ENCODE data around the gene OR13C5. TPM values are rescaled to one million over a fixed set of nuclear protein-coding genes. Genes with fewer than 3 reads are reported as not detected.
"Not testable (repeated sequence)": the region's sequence is repeated elsewhere in the genome, so short reads cannot be mapped to it uniquely, and the experiment has no call there.

Gene OR13C5
- total and polyA plus RNA-seq, 2 experiments from 2014 or later, result 0.18 to 0.93 TPM

GRCh38 chr9:104611213-104611612 is 12.0 kb upstream of the OR13C5 start:
- H3K4me1 ChIP-seq (ENCODE audit: low read depth), result no peaks in the 10 kb centered on the region
- no peak overlapping the region for H3K4me3 ChIP-seq
- H3K36me3 ChIP-seq, result no peaks in the 10 kb centered on the region
- TF ChIP-seq, protein P1, sequence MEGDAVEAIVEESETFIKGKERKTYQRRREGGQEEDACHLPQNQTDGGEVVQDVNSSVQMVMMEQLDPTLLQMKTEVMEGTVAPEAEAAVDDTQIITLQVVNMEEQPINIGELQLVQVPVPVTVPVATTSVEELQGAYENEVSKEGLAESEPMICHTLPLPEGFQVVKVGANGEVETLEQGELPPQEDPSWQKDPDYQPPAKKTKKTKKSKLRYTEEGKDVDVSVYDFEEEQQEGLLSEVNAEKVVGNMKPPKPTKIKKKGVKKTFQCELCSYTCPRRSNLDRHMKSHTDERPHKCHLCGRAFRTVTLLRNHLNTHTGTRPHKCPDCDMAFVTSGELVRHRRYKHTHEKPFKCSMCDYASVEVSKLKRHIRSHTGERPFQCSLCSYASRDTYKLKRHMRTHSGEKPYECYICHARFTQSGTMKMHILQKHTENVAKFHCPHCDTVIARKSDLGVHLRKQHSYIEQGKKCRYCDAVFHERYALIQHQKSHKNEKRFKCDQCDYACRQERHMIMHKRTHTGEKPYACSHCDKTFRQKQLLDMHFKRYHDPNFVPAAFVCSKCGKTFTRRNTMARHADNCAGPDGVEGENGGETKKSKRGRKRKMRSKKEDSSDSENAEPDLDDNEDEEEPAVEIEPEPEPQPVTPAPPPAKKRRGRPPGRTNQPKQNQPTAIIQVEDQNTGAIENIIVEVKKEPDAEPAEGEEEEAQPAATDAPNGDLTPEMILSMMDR (IDR thresholded peaks at IDR 0.05; ENCODE audit: low read depth, low read length), result no peak
- H3K9me3 ChIP-seq (ENCODE audit: low read depth), result no peaks in the 10 kb centered on the region
- DNase-seq (ENCODE audit: low read depth in 1 of 2, low spot score in 1 of 2), result no peak
- H3K27ac ChIP-seq, result no peak overlapping the region
- no peaks in the 10 kb centered on the region for H3K27me3 ChIP-seq

DNA sequence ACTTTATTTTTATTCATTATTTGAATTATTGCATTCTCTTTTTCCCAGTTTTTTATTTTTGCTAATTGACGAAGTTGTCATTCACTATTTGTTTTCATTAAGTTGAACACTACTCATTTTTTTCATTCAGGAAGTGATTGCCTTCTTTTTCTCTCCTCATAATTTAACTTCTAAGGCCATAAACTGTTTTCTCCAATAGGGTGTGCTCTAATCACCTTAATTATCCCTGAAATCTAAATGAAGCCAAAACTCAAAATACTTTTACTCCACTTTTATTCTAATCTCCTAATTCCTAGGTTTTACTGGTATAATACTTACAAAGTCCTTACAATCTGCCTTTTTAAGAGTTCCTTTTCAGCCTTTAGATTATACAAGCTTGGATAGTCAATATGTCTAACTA is 9.1 kb upstream of the OR13C5 start:
- no peak for DNase-seq (ENCODE audit: low read depth in 1 of 2, low spot score in 1 of 2)
- Histone ChIP-seq H3K36me3 (no peaks in the 10 kb centered on the region), H3K27me3 (no peaks in the 10 kb centered on the region), H3K4me1 (ENCODE audit: low read depth) (no peaks in the 10 kb centered on the region), H3K9me3 (ENCODE audit: low read depth) (no peaks in the 10 kb centered on the region), H3K27ac (no peak overlapping the region), H3K4me3 (no peak overlapping the region)
- TF ChIP-seq, protein P1 (IDR thresholded peaks at IDR 0.05; ENCODE audit: low read depth, low read length), result no peak

- H3K4me3 ChIP-seq, result no peak overlapping the region
- TF ChIP-seq, protein P1 (IDR thresholded peaks at IDR 0.05; ENCODE audit: low read depth, low read length), result no peak
- no peak overlapping the region for H3K27ac ChIP-seq
- no peak for DNase-seq (ENCODE audit: low read depth in 1 of 2, low spot score in 1 of 2)
- no peaks in the 10 kb centered on the region for H3K9me3 ChIP-seq (ENCODE audit: low read depth)
- H3K36me3 ChIP-seq, result no peaks in the 10 kb centered on the region
- H3K27me3 ChIP-seq, result no peaks in the 10 kb centered on the region
- H3K4me1 ChIP-seq (ENCODE audit: low read depth), result no peaks in the 10 kb centered on the region
Observed at GRCh38 chr9:104606152-104606551, 6.9 kb upstream of the OR13C5 start.

- H3K4me3 ChIP-seq; DNase-seq (ENCODE audit: low read depth in 1 of 2, low spot score in 1 of 2); H3K4me1 ChIP-seq (ENCODE audit: low read depth); H3K27me3 ChIP-seq; H3K9me3 ChIP-seq (ENCODE audit: low read depth); H3K27ac ChIP-seq; H3K36me3 ChIP-seq: not testable (repeated sequence)
Observed at GRCh38 chr9:104605527-104605926, 6.3 kb upstream of the OR13C5 start, which contains the start of gene OR13C2. Gene OR13C2, minus strand, starts transcription at chr9:104605627. Its CDS starts 0 bp downstream, at chr9:104605627.

DNA sequence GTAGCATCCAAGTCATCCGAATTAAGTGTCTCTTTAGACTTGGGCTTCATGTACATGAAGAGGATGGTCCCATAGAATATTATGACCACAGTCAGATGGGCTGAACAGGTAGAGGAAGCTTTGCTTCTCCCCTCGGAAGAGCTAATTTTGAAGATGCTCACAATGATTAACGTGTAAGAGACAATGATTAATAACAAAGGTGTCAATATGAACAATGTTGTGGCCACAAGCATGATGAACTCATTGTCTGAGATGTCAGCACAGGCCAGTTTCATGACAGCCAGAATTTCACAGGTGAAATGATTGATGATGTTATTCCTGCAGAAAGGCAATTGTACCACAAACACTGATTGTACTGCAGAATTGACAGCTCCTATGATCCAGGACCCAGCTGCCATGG is 5.6 kb upstream of the OR13C5 start:
- no peaks in the 10 kb centered on the region for H3K36me3 ChIP-seq
- no peak for DNase-seq (ENCODE audit: low read depth in 1 of 2, low spot score in 1 of 2)
- H3K27me3 ChIP-seq, result no peaks in the 10 kb centered on the region
- H3K4me1 ChIP-seq (ENCODE audit: low read depth), result no peaks in the 10 kb centered on the region
- H3K4me3 ChIP-seq, result no peak overlapping the region
- no peak overlapping the region for H3K27ac ChIP-seq
- TF ChIP-seq, protein P1 (IDR thresholded peaks at IDR 0.05; ENCODE audit: low read depth, low read length), result no peak
- no peaks in the 10 kb centered on the region for H3K9me3 ChIP-seq (ENCODE audit: low read depth)

GRCh38 chr9:104598749-104599148 is 464 bp downstream of the OR13C5 start:
- H3K4me1 ChIP-seq (ENCODE audit: low read depth); H3K27me3 ChIP-seq; H3K4me3 ChIP-seq; DNase-seq (ENCODE audit: low read depth in 1 of 2, low spot score in 1 of 2); H3K9me3 ChIP-seq (ENCODE audit: low read depth); H3K27ac ChIP-seq; H3K36me3 ChIP-seq: not testable (repeated sequence)

DNA sequence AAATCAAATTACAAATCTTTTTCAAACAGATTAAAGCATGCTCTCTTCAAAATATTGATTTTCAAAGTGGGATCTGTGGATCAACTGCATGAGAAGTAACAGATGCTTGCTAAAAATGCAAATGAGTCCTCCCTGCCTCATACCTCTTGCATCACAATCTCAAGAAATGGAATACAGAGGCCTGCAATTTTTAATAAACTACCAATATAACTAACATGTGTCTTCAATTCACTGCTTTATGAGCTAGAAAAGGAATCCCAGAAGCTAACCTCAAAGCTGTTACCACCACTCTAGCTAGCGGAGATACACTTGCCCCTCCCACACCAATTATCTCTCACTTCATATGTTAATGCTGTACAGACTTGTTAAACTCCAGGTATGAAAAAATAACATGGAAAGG is 9.6 kb downstream of the OR13C5 start:
- Histone ChIP-seq H3K4me3 (no peak overlapping the region), H3K9me3 (ENCODE audit: low read depth) (no peaks in the 10 kb centered on the region), H3K27me3 (no peaks in the 10 kb centered on the region), H3K4me1 (ENCODE audit: low read depth) (no peaks in the 10 kb centered on the region), H3K27ac (no peak overlapping the region), H3K36me3 (no peaks in the 10 kb centered on the region)
- TF ChIP-seq, protein P1 (IDR thresholded peaks at IDR 0.05; ENCODE audit: low read depth, low read length), result no peak
- DNase-seq (ENCODE audit: low read depth in 1 of 2, low spot score in 1 of 2), result no peak

All from cardiac muscle cell (in vitro differentiated cells and primary cell).